ENCODE measurements around the gene CYP17A1.
A peak's percentile ranks its signal among the peaks of the same experiment; 100 is the strongest.

The CYP17A1 gene

DNA sequence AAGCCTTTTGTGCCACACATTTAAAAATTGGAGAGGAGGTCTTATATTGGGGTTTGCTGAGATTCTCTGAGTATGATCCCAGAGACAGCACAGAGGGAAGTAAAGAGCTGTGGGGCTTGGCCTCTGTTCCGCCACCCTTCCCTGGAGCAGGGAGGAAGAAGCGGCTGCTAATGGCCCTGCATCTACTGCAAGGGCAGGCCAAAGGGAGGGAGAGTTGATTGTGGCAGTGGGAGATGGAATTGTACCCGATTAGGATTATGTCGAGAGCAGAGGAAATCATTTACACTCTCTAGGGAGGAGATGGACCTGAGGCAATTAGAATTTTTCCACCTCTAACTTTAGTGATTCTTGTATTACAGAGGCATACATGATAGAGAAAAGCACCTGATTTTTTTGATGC lies 28.8 kb downstream of the CYP17A1 start:
- no peak for DNase-seq (ENCODE audit: low read depth in 2 of 2)

DNA sequence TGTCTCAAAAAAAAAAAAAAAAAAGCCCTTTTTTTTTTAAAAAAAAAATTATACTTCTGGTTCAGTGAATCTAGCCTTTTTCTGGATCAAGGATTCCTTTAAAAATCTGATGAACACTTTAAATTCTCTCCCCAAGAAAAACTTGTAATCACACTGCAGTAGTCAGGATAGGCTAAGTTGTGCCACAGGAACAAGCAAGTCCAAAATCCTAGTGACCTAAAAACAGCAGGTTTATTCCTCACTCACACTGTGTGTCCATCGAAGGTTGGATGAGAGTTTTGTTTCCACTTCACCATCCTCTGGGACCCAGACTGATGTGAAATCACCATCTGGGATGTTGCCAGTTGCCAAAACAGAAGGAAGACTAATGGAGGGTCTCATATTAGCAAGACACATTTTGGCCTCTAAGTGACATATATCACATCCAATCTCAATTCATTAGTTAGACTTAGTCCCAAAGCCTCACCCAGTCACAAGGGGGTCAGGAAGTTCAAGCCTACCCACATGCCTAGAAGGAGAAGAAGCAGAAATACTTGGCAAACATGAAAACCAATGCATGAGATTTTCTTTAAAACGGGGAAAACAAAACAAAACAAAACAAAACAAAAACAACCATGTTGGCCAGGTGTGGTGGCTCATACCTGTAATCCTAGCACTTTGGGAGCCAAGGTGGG lies 32.7 kb downstream of the CYP17A1 start:
- DNase-seq (ENCODE audit: low read depth in 2 of 2), result no peak

DNA sequence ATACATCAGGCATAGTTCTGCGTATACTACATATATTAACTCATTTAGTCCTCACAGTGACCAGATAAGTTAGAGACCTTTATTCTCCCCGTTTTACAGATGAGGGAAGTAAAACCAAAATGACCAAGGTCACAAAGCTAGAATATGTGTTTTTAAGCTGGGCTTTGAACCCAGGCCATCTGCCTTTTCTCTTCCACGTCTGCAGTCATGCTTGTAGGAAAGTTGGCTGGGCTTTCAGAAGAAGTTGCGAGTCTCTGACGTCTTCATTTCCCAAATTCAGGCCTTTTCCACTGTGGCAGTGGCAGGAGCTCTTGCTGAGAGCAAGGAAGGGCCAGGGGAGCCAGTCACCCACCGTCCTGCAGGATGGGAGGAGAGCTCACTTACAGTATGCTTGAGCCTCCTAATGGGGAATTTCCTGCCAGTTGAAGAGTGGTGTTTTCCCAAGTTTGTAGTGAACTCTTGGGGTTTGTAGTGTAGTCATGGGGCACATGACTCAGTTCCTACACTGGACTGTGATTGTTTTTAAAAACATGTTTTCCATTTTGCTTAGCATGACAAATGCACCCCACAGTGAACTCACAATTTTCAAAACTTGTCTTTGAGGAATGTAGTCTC lies 34.2 kb downstream of the CYP17A1 start:
- DNase-seq (ENCODE audit: low read depth in 2 of 2), result no peak

DNA sequence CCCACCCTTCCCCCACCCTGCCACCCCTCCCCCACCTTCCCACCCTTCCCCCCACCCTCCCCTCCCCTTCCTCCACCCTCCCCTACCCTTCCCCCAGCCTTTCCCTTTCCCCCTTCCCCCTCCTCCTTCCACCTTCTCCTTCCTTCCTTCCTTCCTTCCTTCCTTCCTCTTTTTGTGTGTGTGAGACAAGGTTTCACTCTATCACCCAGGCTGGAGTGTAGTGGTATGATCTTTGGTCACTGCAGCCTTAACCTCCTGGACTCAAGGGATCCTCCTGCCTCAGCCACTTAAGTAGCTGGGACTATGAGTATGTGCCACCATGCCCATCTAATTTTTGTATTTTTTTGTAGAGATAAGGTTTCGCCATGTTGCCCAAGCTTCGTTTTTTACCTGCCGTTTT lies 35.2 kb downstream of the CYP17A1 start:
- DNase-seq (ENCODE audit: low read depth in 2 of 2), result no peak

DNA sequence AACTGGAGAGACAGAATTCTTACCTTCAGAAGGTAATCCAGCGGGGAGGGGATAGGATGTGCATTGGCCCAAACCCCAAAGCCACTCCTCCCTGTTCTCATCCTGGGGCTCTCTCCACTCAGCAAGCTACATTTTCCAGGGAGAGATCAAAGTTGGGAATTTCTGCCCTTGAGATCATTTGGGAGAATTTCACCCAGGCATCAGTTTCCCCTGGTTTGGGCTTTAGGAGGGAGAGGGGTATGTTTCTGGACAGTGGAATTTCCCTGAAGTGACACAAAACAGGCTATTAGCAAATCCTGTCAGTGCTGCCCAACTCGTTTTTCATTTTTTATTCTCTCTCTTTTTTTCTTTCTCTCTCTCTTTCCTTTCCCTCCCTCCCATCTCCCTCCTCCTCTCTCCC lies 35.7 kb downstream of the CYP17A1 start:
- no peak for DNase-seq (ENCODE audit: low read depth in 2 of 2)

DNA sequence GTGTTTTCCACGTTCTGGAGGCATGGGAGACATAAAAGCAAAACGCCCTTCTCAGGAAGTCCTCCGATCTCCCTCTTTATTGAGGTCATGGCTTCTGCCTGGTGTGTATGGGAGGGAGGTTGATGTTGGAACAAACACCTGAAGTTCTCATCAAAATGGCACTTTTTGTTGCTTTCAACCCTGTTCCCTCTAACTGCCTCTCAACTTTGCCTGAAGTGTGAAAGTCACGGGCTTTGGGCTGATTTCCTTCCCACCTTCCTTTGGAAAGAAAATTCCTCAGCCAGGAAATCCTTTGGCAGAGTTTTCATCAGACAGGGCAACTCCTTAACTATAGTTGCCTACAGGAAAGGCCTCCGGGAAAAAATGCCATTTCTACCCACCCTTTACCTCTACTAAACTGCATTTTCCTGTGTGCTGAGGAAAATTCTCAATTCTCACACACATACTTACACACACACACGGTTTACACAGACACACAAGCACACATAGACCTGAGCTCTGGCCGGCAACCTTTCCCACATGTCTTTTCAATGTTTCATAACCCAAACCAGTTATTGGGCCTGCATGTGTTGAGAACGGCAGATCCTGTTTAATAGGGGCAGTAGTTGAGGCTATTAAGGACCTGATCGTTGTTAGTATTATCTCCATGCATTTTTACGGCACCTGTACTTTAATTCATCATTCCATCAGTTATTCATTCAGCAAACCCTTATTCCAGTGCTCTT lies 36.4 kb downstream of the CYP17A1 start:
- DNase-seq (ENCODE audit: low read depth in 2 of 2), result no peak

DNA sequence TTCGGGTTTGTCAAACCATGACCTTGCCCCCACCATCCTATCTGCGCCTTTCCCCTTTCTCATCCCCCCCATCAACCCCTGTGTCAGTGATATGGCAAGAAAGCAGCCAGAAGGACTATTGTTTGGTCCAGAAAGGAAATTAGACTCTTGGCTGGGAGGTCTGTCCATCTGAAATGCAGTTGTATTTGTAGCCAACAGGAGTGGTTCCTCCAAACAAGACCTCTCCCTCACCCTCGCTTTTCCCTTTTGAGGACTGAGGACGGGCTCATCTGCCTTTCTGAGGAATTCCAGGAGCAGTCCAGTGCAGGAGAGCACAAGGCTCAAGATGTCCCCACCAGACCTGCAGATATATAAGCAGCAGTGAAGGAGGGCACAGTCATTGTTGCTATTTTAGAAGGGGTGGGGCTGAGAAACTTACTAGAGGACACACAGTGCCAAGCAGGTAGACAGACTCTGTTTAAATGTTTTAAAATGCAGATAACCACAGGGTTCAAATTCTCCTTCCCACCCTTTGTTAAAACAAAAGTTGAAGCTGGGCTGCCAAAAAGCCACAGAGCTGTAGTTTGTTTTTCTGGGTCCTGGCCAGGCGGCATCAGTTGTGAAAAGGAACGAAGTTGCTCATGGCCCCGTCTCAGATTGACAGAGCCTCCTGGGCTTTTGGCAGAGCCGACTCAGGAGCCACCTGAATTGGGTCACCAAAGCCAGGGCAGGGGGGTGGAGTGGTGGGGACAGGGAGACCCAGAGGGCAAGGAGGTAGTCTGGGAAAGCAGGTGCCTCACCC lies 37.3 kb downstream of the CYP17A1 start:
- no peak for DNase-seq (ENCODE audit: low read depth in 2 of 2)

DNA sequence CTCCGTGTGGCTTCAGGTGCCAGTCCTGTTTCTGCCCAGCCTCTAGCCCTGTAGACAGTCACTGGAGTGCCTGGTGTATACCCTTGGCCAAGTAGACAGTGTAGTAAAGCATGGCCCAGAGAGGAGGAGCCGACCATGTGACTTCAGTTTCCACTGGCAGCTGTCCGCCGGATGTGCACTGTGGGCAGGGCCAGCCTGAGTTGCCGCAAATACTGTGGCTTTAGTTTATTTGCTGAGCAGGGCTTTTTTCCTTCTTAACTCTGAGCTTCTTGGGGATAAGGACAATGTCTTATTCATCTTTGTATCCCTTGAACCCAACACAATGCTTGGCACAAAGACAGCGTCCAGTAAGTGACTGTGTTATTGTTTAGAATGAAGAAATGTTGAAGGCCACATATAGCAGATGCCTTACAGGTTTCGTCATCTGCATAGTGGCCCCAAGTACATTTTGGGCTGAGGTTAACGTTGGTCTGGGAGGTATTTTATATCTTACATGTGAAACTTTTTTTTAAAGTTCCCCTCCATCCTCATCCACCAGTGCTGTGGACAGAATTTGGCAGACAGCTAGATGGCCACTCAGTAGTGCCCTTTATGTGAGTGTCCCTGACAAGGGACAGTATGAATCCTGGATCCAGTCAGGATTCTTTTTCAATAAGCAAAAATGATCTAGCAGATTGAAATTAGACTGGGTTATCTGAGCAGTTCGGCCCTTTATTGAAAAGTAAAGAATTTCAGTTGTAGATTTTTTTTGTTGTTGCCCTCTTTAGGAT lies 40.6 kb downstream of the CYP17A1 start:
- DNase-seq (ENCODE audit: low read depth in 2 of 2), result peak; percentile 19 to 44

DNA sequence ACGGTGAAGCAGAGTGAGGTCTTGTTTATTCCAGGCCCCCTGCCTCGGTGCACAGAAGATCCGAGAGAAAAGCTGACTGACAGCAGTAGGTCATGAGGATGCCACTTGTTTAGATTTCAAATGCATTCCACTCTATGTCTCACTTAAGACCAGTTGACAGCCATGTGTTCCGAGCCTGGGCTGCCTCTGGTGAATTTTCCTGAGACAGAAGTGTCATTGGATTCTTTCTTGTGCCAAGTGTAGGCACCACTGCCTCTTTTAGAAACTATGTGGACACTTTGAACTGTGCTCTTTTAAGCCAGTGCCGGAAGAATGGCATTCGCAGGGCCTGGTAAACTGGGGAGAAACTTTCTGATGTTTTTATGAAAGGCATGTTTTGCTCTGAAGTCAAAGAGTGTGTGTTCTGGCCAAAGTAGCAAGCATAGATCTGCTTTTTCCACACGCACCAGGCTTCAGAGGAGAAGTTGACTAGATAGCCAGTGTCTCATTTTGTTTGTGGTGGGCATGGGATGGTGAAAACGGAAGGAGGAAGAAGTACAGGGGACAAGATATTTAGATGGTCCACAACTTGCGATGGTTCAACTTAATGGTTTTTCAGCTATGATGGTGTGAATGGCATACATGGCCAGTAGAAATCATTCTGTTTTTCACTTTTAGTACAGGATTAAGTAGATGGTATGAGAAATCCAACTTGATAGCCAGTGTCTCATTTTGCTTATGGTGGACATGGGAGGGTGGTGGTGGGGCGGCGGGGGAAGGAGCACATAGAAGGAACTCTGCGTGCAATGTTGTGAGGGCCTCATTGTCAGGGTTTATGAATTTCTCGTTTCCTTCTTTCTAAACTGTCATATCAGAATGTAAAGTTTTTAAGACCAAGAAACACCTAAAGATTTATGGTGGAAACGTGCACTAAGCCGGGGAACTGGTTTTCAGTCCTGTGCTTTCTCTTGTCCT lies 41.5 kb downstream of the CYP17A1 start:
- DNase-seq (ENCODE audit: low read depth in 2 of 2), result no peak

DNA sequence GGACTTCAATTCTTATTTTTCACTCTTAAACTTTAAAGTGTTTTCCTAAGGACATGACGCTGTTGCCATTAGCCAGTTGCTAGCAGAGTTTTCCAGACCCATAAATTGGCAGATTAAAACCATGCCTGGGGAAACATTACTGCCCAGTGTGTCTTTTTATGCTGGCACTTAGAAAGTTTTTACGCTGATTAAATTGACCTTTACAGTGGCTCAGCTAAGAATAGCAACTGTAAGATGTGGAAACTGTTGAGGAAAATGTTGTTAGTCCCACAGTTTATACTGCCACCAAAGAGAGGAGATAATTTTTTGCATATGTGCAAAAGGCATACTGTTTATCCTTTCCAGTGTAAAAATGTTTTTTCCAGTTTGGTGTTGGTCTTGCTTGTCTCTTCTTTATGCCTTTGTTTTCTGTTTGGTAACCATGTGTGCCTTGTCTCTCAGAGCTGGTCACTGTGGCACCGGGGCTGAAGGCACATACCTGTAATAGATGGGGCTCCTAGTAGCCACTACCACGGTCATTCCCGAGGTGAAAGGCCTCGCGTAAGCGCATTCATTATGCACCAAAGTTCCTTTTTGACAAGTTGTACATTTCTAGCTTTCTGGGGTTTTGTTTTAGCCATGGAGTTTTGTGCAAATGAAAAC lies 45.3 kb downstream of the CYP17A1 start:
- no peak for DNase-seq (ENCODE audit: low read depth in 2 of 2)

DNA sequence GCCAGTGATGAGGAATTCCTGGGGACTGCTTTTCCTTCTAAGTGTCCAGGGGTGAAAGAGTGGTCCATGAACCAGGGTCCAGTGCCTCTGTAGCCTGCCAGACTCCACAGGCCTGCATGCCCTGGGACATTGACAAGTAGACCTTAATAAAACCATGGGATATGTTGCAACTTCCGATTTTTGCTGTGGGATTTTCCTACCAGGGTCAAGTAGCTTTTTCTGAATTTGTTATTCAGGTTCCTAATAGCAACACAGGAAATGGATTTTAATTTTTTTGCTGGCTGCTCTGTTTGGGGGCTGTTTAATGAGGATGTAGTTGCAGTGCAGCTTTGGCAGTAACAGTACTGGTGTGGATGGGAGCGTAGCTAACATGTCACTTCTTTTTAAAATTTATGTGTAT lies 51.4 kb downstream of the CYP17A1 start:
- no peak for DNase-seq (ENCODE audit: low read depth in 2 of 2)

DNA sequence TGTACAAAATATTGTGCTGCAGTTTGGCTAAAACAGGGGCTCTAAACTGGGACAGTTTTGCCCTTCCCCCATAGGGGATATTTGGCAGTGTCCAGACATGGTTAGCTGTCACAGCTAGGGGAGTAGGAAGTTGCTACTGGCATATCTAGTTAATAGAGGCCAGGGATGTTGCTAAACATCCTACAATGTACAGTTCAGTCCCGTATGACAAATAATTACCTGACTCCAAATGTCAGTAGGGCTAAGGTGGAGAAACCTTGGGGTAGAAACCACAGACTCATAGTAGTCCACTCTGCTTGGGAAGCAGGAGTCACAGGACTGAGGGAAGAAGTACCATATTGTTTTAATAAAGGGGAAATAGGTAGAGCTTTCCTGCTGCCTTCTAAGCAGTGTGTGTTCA lies 53.6 kb downstream of the CYP17A1 start:
- no peak for DNase-seq (ENCODE audit: low read depth in 2 of 2)

DNA sequence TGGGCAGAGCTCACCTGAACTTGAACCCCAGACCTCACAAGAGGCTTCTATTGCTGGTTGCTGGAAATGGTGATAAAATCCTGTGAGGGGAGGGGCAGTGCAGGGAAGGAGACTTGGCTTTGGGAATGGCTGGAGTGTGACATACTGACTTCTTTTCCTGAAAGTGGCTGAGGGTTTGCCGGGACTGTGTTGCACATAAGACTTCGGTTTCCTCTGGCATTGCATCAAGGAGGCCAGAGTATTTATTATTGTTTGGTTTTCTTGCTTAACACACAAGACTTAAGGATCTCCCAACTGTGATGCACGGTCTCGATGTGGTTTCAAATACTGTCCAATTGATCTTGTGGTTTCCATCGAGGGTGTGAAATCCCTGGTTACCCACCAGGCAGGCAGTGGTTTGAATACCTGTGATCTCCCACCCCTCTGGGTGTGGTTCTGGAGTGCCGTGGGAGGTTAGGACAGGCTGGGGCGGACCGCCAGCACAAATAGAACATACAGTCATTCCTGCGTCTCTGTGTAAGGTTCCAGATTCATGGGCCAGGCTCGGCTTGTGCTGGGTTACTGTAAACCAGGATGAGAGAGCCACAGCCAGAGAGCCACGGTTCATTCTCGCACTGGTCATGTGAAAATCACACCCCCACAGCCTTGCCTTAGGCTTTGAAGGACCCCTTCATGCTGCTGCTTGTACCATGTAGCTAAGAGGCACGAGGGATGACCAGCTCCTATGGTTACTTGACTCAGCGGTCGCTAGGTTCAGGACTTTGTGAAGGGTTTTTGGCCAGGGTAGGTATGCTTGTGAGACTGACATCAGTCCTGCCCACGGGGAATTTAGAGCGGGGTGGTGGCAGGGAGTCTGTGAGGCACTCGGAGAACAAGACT lies 54.3 kb downstream of the CYP17A1 start:
- DNase-seq (ENCODE audit: low read depth in 2 of 2), result no peak

DNA sequence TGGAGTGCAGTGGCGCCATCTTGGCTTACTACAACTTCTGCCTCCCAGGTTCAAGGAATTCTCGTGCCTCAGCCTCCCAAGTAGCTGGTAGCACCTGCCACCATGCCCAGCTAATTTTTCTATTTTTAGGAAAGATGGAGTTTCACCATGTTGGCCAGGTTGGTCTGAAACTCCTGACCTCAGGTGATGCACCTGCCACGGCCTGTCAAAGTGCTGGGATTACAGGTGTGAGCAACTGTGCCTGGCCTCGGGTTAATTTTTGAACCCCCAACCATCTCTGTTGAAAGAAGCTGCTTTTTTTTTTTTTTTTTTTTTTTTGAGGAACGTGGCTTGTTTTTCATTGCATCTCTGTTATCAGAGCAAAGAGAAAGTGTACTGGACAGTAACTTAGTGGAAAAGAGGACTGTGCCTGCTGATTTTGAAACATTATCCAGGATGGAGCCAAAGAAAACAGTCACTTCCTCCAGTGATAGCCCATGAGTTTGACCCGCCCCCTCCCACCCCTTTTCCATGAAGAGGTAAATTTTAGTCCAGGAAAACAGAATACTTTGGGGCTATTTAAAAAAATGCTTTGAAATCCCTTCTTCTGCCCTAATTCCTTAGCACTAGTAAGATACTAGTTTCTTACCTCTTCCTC lies 55.2 kb downstream of the CYP17A1 start:
- DNase-seq (ENCODE audit: low read depth in 2 of 2), result no peak

DNA sequence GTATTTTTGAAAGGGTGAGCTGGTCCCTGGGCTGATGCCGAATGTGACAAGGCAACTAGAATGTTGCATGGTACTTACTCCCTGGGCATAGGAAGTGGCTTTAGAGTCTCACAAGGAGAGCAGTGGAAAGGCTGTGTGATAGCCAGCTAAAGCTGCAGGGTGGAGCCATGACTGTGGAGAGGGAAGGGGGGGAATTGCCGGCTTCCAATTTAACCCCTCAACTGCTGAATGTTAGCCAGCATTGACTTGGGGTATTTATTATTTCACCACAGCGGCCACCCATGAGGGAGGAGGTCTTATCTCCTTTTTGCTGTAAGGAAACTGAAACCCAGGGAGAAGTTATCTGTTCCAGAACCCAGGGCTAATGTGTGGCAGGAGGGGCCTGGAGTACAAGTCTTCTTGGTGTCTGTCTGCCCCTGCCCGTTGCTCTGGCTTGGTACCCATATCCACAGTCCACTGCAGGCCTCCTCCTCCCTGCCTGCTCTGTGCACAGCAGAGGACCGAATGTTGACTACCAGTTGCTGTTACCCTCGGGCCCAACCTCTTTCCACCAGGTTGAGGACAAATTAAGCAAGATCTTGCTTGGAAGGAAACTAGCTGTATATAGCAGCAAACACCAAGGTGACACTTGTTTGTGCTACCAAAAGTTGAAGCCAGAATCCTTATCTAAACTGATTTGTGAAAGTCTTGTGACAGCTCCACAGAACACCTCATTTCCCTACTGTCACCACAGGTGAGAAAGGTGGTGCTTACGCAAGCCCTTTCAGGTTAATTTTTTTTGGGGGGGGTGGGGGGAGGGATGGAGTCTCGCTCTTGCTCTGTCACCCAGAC lies 55.9 kb downstream of the CYP17A1 start:
- DNase-seq (ENCODE audit: low read depth in 2 of 2), result no peak
